A673 (cell line): ENCODE data around the gene POU2F3. TPM values are rescaled to one million over a fixed set of nuclear protein-coding genes. Genes with fewer than 3 reads are reported as not detected.

Experiments
- BruUV-seq: library from RNA; stranded (reverse); fragments of 400-500 nt; replicated peaks from 2 replicates; lab custom pipeline; 2021; lab: Mats Ljungman, UMichigan
- CTCF ChIA-PET: fragments of 300-600 bp; sonication (Branson Sonifier 250); formaldehyde crosslinking; loops from one replicate; lab custom pipeline; 2022; ENCODE audit warnings: antibody characterized with exemption; lab: Charles Lee
- POLR2A ChIA-PET: fragments of 300-600 bp; sonication (Branson Sonifier 250); formaldehyde crosslinking; loops from one replicate; lab custom pipeline; 2022; ENCODE audit warnings: antibody characterized with exemption; ENCODE audit not compliant: low non-redundant PET; lab: Charles Lee
- DNase-seq: peaks from one replicate; pipeline ENCODE4 v3.0.0-alpha.2; 2015; ENCODE audit warnings: low spot score
- H3K27ac ChIP-seq: fragments of 200-600 bp; sonication (generic); 2 replicates; pipeline ENCODE4 v1.5.1; 2016; ENCODE audit warnings: mixed run types, low read depth, mild to moderate bottlenecking, mixed read lengths, antibody characterized with exemption, low read length; ENCODE audit not compliant: poor library complexity, severe bottlenecking
- H3K27me3 ChIP-seq: fragments of 200-600 bp; sonication (generic); replicated peaks from 2 replicates; pipeline ENCODE4 v1.6.1; 2017; ENCODE audit warnings: mixed run types, low read depth, mild to moderate bottlenecking, mixed read lengths, antibody characterized with exemption, low read length; ENCODE audit not compliant: insufficient read depth, poor library complexity
- H3K36me3 ChIP-seq: fragments of 200-600 bp; sonication (generic); 2 replicates; pipeline ENCODE4 v1.6.1; 2016; ENCODE audit warnings: mixed run types, mild to moderate bottlenecking, mixed read lengths, antibody characterized with exemption, low read length; ENCODE audit not compliant: insufficient read depth, poor library complexity, severe bottlenecking
- H3K4me1 ChIP-seq: fragments of 200-600 bp; sonication (generic); 2 replicates; pipeline ENCODE4 v1.6.1; 2017; ENCODE audit warnings: mixed run types, mild to moderate bottlenecking, mixed read lengths, antibody characterized with exemption, low read length; ENCODE audit not compliant: insufficient read depth, poor library complexity, severe bottlenecking
- H3K4me3 ChIP-seq: fragments of 200-600 bp; sonication (generic); 2 replicates; pipeline ENCODE4 v1.5.1; 2016; ENCODE audit warnings: low read depth, mixed run types, mild to moderate bottlenecking, mixed read lengths, low read length; ENCODE audit not compliant: poor library complexity, severe bottlenecking
- H3K9me3 ChIP-seq: fragments of 200-600 bp; sonication (generic); 2 replicates; pipeline ENCODE4 v1.6.1; 2016; ENCODE audit warnings: mixed run types, low read depth, mild to moderate bottlenecking, mixed read lengths, antibody characterized with exemption, low read length; ENCODE audit not compliant: poor library complexity, severe bottlenecking
- EZH2 ChIP-seq: fragments of 200-600 bp; sonication (generic); IDR thresholded peaks from 2 replicates; pipeline ENCODE4 v1.6.1; 2017; ENCODE audit warnings: borderline replicate concordance, low read depth, mild to moderate bottlenecking, mixed read lengths, antibody characterized with exemption, low read length; ENCODE audit not compliant: poor library complexity, severe bottlenecking
- intact Hi-C: fragments of 100-400 bp; cut with micrococcal nuclease; formaldehyde crosslinking; loops from one replicate; pipeline ENCODE4 v1.10.0; 2022; ENCODE audit not compliant: unreplicated experiment
- total RNA-seq: library from RNA; stranded (reverse); gene quantifications from 2 replicates; pipeline ENCODE4 v1.2.3, GENCODE V29; 2021
- TF ChIP-seq, protein P1 (sequence below): fragments of 300-800, 200-600 bp; sonication (generic); conservative IDR thresholded peaks from 2 replicates; pipeline ENCODE4 v1.5.1; 2017; ENCODE audit warnings: low read depth, mild to moderate bottlenecking, antibody characterized with exemption, low read length, moderate library complexity, mixed read lengths

The POU2F3 gene
- total RNA-seq, 1 experiment from 2014 or later = not detected

DNA sequence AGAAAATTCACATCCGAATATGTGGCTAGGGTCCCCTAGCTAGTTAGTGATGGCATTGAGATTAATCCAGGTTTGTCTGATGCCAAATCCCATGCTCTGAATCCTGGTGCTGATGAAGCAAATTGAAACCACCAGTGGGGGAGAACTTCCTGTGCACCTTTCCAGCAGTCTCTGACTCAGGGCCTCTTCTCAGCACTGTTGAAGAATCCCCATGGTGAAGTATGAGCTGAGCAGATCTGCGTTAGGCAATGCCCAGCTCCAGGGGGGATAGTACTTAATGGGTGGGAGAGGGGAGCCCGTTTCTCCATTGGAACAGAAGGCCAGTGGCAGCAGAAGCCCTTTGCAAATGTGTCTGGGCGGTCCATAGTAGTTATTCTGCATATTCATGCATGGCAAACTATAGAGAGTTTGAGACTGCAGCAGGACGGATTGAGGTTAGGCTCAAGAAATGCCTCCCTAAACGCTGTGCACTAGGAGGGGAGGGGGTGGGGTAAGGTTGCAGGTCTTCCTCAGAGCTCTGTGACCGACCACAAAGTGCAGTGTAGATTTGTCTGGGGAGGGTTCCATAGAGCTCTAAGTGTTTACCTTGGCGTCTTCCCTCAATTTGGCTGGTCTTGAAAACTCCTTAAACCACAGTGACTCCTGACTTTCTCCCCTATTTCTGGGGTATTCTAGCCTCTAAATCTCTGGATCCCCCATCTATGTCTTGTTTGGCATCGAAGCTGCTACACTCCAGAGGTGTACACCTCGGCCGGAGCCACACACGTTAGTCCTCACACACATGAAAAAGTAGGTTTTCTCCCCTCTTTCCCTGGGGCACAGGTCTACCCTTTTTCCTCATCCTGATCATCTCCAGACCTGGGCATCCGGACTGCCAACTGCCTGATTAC, 4.8 kb downstream of the POU2F3 start:
- TF ChIP-seq, protein P1, sequence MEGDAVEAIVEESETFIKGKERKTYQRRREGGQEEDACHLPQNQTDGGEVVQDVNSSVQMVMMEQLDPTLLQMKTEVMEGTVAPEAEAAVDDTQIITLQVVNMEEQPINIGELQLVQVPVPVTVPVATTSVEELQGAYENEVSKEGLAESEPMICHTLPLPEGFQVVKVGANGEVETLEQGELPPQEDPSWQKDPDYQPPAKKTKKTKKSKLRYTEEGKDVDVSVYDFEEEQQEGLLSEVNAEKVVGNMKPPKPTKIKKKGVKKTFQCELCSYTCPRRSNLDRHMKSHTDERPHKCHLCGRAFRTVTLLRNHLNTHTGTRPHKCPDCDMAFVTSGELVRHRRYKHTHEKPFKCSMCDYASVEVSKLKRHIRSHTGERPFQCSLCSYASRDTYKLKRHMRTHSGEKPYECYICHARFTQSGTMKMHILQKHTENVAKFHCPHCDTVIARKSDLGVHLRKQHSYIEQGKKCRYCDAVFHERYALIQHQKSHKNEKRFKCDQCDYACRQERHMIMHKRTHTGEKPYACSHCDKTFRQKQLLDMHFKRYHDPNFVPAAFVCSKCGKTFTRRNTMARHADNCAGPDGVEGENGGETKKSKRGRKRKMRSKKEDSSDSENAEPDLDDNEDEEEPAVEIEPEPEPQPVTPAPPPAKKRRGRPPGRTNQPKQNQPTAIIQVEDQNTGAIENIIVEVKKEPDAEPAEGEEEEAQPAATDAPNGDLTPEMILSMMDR = no peak
- TF ChIP-seq EZH2 = no peak
- Histone ChIP-seq H3K9me3 (no peaks in the 10 kb centered on the region), H3K4me1 (no peaks in the 10 kb centered on the region), H3K4me3 (no peak overlapping the region), H3K36me3 (no peaks in the 10 kb centered on the region), H3K27me3 (peaks cover 48% of the 10 kb centered on the region), H3K27ac (no peak overlapping the region)
- peak; percentile 36 for DNase-seq
- intact Hi-C loops = no loop called here
- ChIA-PET CTCF (interaction anchor here (1.0 kb wide), 1 partner anchor 59 kb away, joined by 3 read pairs; no protein-coding TSS in a partner anchor), POLR2A (no interaction called here)
- BruUV-seq = no TSS peak

GRCh38 chr11:120245434-120245833, 5.5 kb downstream of the POU2F3 start:
- TF ChIP-seq, protein P1 = no peak
- no peak for TF ChIP-seq EZH2
- Histone ChIP-seq H3K27ac (no peak overlapping the region), H3K9me3 (no peaks in the 10 kb centered on the region), H3K27me3 (peaks cover 41% of the 10 kb centered on the region), H3K36me3 (no peaks in the 10 kb centered on the region), H3K4me3 (no peak overlapping the region), H3K4me1 (no peaks in the 10 kb centered on the region)
- DNase-seq = no peak
- intact Hi-C loops = no loop called here
- ChIA-PET CTCF (no interaction called here), POLR2A (no interaction called here)
- no TSS peak for BruUV-seq

DNA sequence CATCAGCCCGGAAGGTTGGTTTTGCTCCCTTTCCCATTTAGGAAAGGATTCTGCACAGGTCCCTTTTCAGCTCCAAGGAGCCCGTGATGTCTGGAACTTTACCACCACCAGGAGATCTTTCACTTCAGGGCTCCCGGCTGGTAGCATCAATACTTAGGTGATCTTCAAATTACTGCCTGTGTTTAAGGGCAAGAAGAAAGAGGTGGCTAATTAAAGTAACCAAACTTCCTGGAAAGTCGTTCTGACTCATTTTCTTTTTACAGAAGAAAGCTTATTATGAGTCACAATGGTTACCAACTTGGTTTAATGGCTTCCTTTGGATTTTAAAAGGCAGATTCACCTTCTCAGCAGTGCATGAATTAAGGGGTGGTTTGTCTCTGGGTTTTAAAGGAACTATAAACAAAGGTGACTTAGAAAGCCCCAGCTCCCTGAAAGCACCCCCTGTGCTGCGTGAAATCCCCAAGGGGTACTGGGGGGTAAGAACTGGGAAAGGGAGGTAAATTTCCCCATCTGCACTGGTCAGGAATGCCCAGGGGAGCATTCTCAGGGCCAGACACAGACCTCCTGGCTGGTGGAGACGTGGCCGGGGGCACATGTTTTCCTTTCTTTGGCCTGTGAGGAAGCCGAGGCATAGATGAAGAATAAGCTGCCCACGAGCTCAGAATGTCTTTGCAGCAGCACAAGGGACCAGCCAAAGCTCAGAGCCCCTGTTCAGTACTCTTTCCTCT, 8.8 kb downstream of the POU2F3 start:
- DNase-seq = peak; percentile 43
- Histone ChIP-seq H3K27ac (no peak overlapping the region), H3K27me3 (peaks cover 27% of the 10 kb centered on the region), H3K36me3 (no peaks in the 10 kb centered on the region), H3K4me3 (no peak overlapping the region), H3K9me3 (no peaks in the 10 kb centered on the region), H3K4me1 (no peaks in the 10 kb centered on the region)
- no TSS peak for BruUV-seq
- POLR2A ChIA-PET = no interaction called here
- intact Hi-C loops = no loop called here
- no peak for TF ChIP-seq EZH2
- TF ChIP-seq, protein P1 = no peak
- CTCF ChIA-PET = no interaction called here
